HG02943 (cell line): ENCODE measurements around the gene LRGUK.
"Not testable (repeated sequence)": the region's sequence is repeated elsewhere in the genome, so short reads cannot be mapped to it uniquely, and the experiment has no call there.

ENCODE experiments used
- ATAC-seq: cut with Tn5 transposase; IDR thresholded peaks from one replicate; pipeline ENCODE4 v1.9.1; 2021; ENCODE audit warnings: mild to moderate bottlenecking, low read depth, moderate library complexity; ENCODE audit not compliant: unreplicated experiment

Gene LRGUK

GRCh38 chr7:134126966-134127848 is at the start of gene LRGUK:
TSS of gene LRGUK (plus strand) at chr7:134127340. CDS start at chr7:134127368, 28 bp downstream.
- ATAC-seq: peak; percentile 100

GRCh38 chr7:134077560-134077959 is 49.6 kb upstream of the LRGUK start:
- ATAC-seq: not testable (repeated sequence)

GRCh38 chr7:134078991-134079390 is 48.1 kb upstream of the LRGUK start:
- no peak for ATAC-seq

GRCh38 chr7:134081695-134082094 is 45.4 kb upstream of the LRGUK start:
- no peak for ATAC-seq

- no peak for ATAC-seq
These were observed 43.2 kb upstream of the LRGUK start for GRCh38 chr7:134083766-134084487.

- ATAC-seq: no peak
These were observed 42.5 kb upstream of the LRGUK start for GRCh38 chr7:134084488-134085144.

- ATAC-seq: no peak
These were observed 41.8 kb upstream of the LRGUK start for GRCh38 chr7:134085311-134085710.

GRCh38 chr7:134086998-134087735 is 40.0 kb upstream of the LRGUK start:
- ATAC-seq: no peak

- no peak for ATAC-seq
These were observed 38.9 kb upstream of the LRGUK start for GRCh38 chr7:134088199-134088598.

GRCh38 chr7:134089446-134089845 is 37.7 kb upstream of the LRGUK start:
- no peak for ATAC-seq

GRCh38 chr7:134098072-134098471 is 29.1 kb upstream of the LRGUK start:
- ATAC-seq: no peak

GRCh38 chr7:134101716-134102115 is 25.4 kb upstream of the LRGUK start:
- ATAC-seq: no peak

- no peak for ATAC-seq
These were observed 23.0 kb upstream of the LRGUK start for GRCh38 chr7:134104166-134104565.

GRCh38 chr7:134105841-134106240 is 21.3 kb upstream of the LRGUK start:
- no peak for ATAC-seq

- ATAC-seq: no peak
These were observed 18.3 kb upstream of the LRGUK start for GRCh38 chr7:134108802-134109201.

- ATAC-seq: no peak
These were observed 13.5 kb upstream of the LRGUK start for GRCh38 chr7:134113655-134114054.

GRCh38 chr7:134114992-134115391 is 12.1 kb upstream of the LRGUK start:
- ATAC-seq: no peak

- no peak for ATAC-seq
These were observed 6.7 kb upstream of the LRGUK start for GRCh38 chr7:134120405-134120804.

- ATAC-seq: no peak
These were observed 5.5 kb upstream of the LRGUK start for GRCh38 chr7:134121632-134122139.

- ATAC-seq: no peak
These were observed 4.2 kb upstream of the LRGUK start for GRCh38 chr7:134122980-134123379.
